MM.1S (cell line): ENCODE data around the gene EIF4A3.

Experiments used
- DNase-seq: peaks from one replicate; pipeline ENCODE4 v3.0.0-alpha.2; 2015
- H2AFZ ChIP-seq: fragments of 300-600 bp; sonication (generic); 2 replicates; pipeline ENCODE4 v1.6.0; 2016; ENCODE audit warnings: antibody characterized with exemption, low read length
- H3F3A ChIP-seq: fragments of 300-600 bp; sonication (generic); 2 replicates; pipeline ENCODE4 v1.6.1; 2016; ENCODE audit warnings: mild to moderate bottlenecking, antibody characterized with exemption, low read length, moderate library complexity, mixed read lengths; ENCODE audit not compliant: insufficient read depth
- H3K27ac ChIP-seq: fragments of 300-600 bp; sonication (generic); 2 replicates; pipeline ENCODE4 v1.5.1; 2016; ENCODE audit warnings: mild to moderate bottlenecking, low read length
- H3K27me3 ChIP-seq: fragments of 300-600 bp; sonication (generic); replicated peaks from 2 replicates; pipeline ENCODE4 v1.6.0; 2016; ENCODE audit warnings: low read length; ENCODE audit not compliant: insufficient read depth
- H3K36me3 ChIP-seq: fragments of 300-600 bp; sonication (generic); replicated peaks from 2 replicates; pipeline ENCODE4 v1.6.1; 2016; ENCODE audit warnings: mild to moderate bottlenecking, low read length, mixed read lengths; ENCODE audit not compliant: insufficient read depth
- H3K4me1 ChIP-seq: fragments of 300-600 bp; sonication (generic); 2 replicates; pipeline ENCODE4 v1.6.1; 2016; ENCODE audit warnings: low read length, mixed read lengths
- H3K4me2 ChIP-seq: fragments of 300-600 bp; sonication (generic); 2 replicates; pipeline ENCODE4 v1.6.0; 2016; ENCODE audit warnings: low read depth, low read length
- H3K4me3 ChIP-seq: fragments of 300-600 bp; sonication (generic); 2 replicates; pipeline ENCODE4 v1.5.1; 2016; ENCODE audit warnings: low read length, mixed read lengths
- H3K79me2 ChIP-seq: fragments of 300-600 bp; sonication (generic); 2 replicates; pipeline ENCODE4 v1.6.1; 2016; ENCODE audit warnings: mixed run types, low read length, mixed read lengths
- H3K9ac ChIP-seq: fragments of 300-600 bp; sonication (generic); 2 replicates; pipeline ENCODE4 v1.6.1; 2016; ENCODE audit warnings: low read length, mixed read lengths
- H3K9me2 ChIP-seq: fragments of 300-600 bp; sonication (generic); replicated peaks from 2 replicates; pipeline ENCODE4 v1.6.1; 2016; ENCODE audit warnings: mild to moderate bottlenecking, low read length, mixed read lengths; ENCODE audit not compliant: insufficient read depth
- H3K9me3 ChIP-seq: fragments of 300-600 bp; sonication (generic); replicated peaks from 2 replicates; pipeline ENCODE4 v1.6.1; 2016; ENCODE audit warnings: mild to moderate bottlenecking, low read length, mixed read lengths; ENCODE audit not compliant: insufficient read depth
- H4K20me1 ChIP-seq: fragments of 300-600 bp; sonication (generic); 2 replicates; pipeline ENCODE4 v1.6.1; 2016; ENCODE audit warnings: mild to moderate bottlenecking, low read length, moderate library complexity, mixed read lengths; ENCODE audit not compliant: insufficient read depth
- EZH2 ChIP-seq: fragments of 300-600 bp; sonication (generic); optimal IDR thresholded peaks from 2 replicates; pipeline ENCODE3; 2017; ENCODE audit warnings: low read depth, mild to moderate bottlenecking, antibody characterized with exemption, low read length, mixed read lengths
- EZH2phosphoT487 ChIP-seq: fragments of 300-600 bp; sonication (generic); IDR thresholded peaks from 2 replicates; pipeline ENCODE4 v1.6.1; 2018; ENCODE audit warnings: antibody characterized with exemption, low read length
- TF ChIP-seq, protein P1 (sequence below): fragments of 300-600 bp; sonication (generic); IDR thresholded peaks from 2 replicates; pipeline ENCODE4 v1.5.1; 2016; ENCODE audit warnings: antibody characterized with exemption, low read length, mixed read lengths

EIF4A3 gene

DNA sequence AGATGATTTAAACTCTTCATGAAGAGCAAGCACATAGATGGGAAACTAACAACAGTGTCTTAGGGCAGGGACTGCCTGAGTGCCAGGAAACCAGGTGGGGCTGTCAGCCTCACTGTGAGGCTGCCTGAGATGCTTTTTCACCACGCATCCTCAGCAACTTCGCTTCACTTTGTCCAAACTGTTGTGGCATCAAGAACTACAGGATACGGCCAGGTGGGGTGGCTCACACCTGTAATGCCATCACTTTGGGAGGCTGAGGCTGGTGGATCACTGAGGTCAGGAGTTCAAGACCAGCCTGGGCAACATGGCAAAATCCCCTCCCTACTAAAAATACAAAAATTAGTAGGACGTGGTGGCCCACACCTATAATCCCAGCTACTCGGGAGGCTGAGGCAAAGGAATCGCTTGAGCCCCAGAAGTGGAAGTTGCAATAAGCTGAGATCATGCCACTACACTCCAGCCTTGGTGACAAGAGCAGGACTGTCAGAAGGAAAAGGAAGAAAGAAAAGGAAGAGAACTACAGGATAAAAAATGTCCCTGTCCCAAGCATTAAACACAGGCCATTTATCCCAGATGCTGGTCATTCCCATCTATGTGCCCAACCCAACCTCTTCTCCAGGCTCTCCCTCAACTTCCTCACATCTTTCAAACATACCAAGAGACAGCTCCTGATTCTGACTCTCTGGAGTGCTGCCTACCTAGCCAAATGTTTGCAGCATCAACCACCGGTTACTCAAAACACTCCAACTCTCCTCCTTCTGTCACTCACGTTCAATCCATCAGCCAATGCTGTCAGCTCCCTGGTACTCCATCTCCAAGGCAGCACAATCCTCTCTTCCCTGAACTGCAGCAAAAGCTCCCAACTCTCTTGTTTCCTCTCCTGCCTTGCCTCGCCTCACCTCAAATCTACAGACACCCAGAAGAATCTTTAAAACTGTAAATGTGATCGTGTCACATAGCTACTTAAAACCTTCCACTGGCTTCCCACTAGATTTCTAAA lies 1.6 kb downstream of the EIF4A3 start:
- Histone ChIP-seq H2AFZ (no peak overlapping the region), H3K9ac (peak overlapping the region; percentile 98), H3K4me2 (peak overlapping the region; percentile 89), H3F3A (no peaks in the 10 kb centered on the region), H3K36me3 (peaks cover 20% of the 10 kb centered on the region; the same call in 1 of the 2 replicates), H3K4me1 (peaks cover 7% of the 10 kb centered on the region), H3K79me2 (peaks cover 64% of the 10 kb centered on the region), H3K27ac (peak overlapping the region; percentile 61; the same call in 1 of the 2 replicates), H3K4me3 (peak overlapping the region; percentile 99), H3K27me3 (no peaks in the 10 kb centered on the region), H3K9me3 (no peaks in the 10 kb centered on the region), H4K20me1 (peaks cover 21% of the 10 kb centered on the region), H3K9me2 (no peaks in the 10 kb centered on the region)
- DNase-seq, result peak; percentile 28
- TF ChIP-seq EZH2 (no peak), EZH2phosphoT487 (no peak)
- TF ChIP-seq, protein P1, sequence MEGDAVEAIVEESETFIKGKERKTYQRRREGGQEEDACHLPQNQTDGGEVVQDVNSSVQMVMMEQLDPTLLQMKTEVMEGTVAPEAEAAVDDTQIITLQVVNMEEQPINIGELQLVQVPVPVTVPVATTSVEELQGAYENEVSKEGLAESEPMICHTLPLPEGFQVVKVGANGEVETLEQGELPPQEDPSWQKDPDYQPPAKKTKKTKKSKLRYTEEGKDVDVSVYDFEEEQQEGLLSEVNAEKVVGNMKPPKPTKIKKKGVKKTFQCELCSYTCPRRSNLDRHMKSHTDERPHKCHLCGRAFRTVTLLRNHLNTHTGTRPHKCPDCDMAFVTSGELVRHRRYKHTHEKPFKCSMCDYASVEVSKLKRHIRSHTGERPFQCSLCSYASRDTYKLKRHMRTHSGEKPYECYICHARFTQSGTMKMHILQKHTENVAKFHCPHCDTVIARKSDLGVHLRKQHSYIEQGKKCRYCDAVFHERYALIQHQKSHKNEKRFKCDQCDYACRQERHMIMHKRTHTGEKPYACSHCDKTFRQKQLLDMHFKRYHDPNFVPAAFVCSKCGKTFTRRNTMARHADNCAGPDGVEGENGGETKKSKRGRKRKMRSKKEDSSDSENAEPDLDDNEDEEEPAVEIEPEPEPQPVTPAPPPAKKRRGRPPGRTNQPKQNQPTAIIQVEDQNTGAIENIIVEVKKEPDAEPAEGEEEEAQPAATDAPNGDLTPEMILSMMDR, result no peak

DNA sequence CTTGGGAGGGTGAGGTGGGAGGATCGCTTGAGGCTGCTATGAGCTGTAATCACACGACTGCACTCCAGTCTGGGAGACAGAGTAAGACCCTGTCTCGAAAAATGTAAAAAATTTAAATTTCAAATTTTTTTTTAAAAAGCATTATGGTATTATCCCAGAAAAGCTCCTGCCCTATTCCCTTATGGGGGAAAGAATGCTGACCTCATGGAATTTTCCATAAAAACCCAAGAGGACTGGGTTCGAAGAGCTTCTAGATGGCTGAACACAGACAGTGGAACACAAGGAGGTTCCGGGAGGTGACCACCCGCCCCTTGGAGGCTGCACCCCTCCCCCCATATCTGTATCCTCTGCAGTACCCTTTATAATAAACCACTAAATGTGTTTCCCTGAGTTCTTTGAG lies 4.0 kb downstream of the EIF4A3 start:
- H3K4me2 ChIP-seq, result no peak overlapping the region
- H4K20me1 ChIP-seq, result peaks cover 21% of the 10 kb centered on the region
- no peak overlapping the region for H2AFZ ChIP-seq

DNA sequence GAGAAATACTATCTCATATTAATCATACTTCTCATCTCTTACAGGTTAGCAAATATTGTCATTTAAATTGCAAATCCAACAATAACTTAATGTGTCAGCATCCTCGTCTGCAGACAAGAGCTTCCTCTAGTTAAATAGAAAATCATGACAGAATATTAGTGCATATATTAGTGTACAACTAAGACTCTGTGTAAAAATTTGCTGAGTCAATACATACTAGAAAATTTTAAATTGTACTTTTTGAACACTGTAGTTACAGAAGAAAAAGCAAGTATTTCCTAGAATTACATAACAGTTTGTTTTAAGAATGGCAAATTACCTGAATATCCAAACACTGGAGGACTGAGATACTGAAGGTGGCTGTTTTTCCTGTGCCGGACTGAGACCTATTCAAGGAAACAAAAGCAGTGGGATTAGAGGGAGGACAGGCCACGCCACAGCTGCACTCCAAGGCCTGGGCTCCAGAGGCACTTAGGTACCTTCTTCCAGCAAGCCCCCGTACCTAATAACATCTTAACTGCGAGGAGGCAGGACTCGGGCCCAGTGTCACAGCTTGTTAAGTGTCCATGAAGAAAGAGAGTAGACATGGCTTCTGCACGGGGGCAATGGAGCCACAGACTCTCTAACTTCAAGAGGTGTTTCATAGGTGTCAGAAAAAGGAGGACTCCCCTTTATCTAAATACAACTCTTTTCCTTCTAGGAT lies 5.3 kb downstream of the EIF4A3 start:
- Histone ChIP-seq H3K4me3 (no peak overlapping the region), H3F3A (no peaks in the 10 kb centered on the region), H3K36me3 (peaks cover 46% of the 10 kb centered on the region; the same call in 1 of the 2 replicates), H3K9me3 (no peaks in the 10 kb centered on the region), H3K9me2 (no peaks in the 10 kb centered on the region), H4K20me1 (peaks cover 21% of the 10 kb centered on the region), H3K4me2 (no peak overlapping the region), H3K9ac (no peak overlapping the region), H3K4me1 (peaks cover 7% of the 10 kb centered on the region), H3K27me3 (no peaks in the 10 kb centered on the region), H3K27ac (no peak overlapping the region), H3K79me2 (peaks cover 63% of the 10 kb centered on the region), H2AFZ (no peak overlapping the region)
- no peak for TF ChIP-seq EZH2phosphoT487
- TF ChIP-seq, protein P1, result no peak
- TF ChIP-seq EZH2, result no peak
- DNase-seq, result no peak

More for the DNA sequence above, 4.0 kb downstream of the EIF4A3 start:
- no peak for DNase-seq
- TF ChIP-seq EZH2phosphoT487 (no peak), EZH2 (no peak)
- TF ChIP-seq, protein P1, result no peak
- peaks cover 67% of the 10 kb centered on the region for H3K79me2 ChIP-seq
- H3K27me3 ChIP-seq, result no peaks in the 10 kb centered on the region
- H3K9me3 ChIP-seq, result no peaks in the 10 kb centered on the region
- no peak overlapping the region for H3K27ac ChIP-seq
- no peak overlapping the region for H3K4me3 ChIP-seq
- H3K9ac ChIP-seq, result no peak overlapping the region
- no peaks in the 10 kb centered on the region for H3F3A ChIP-seq
- H3K36me3 ChIP-seq, result peaks cover 39% of the 10 kb centered on the region; the same call in 1 of the 2 replicates
- H3K4me1 ChIP-seq, result peaks cover 7% of the 10 kb centered on the region
- H3K9me2 ChIP-seq, result no peaks in the 10 kb centered on the region
